Measurements from ENCODE around the gene MRPL38. TPM values are rescaled to one million over a fixed set of nuclear protein-coding genes. Genes with fewer than 3 reads are reported as not detected.
"Not testable (repeated sequence)": the region's sequence is repeated elsewhere in the genome, so short reads cannot be mapped to it uniquely, and the experiment has no call there.

Gene MRPL38
- total RNA-seq, 1 experiment from 2014 or later = 108 TPM

- not testable (repeated sequence) for H3K4me2 ChIP-seq (ENCODE audit: insufficient read depth, insufficient read length, low read length); H2AK5ac ChIP-seq (ENCODE audit: insufficient read length, low read length); H3K9ac ChIP-seq (ENCODE audit: extremely low read depth, insufficient read length, low read length); H3K9me3 ChIP-seq (ENCODE audit: control insufficient read depth, low read depth, low read length); H3K18ac ChIP-seq (ENCODE audit: insufficient read length, low read depth, low read length); H3K79me2 ChIP-seq (ENCODE audit: insufficient read depth, low read length); H2BK20ac ChIP-seq (ENCODE audit: low read depth, low read length, poor library complexity, severe bottlenecking); H3K4me1 ChIP-seq (ENCODE audit: insufficient read depth, low read length); H3K27me3 Mint-ChIP-seq (ENCODE audit: low read depth); H2BK5ac ChIP-seq (ENCODE audit: insufficient read length, low read length); H3K27ac ChIP-seq (ENCODE audit: insufficient read length, low read depth, low read length); H3T11ph ChIP-seq (ENCODE audit: low read length); H3K9me3 Mint-ChIP-seq; H3K23ac ChIP-seq (ENCODE audit: insufficient read length, low read depth, low read length); H2BK120ac ChIP-seq (ENCODE audit: low read depth, low read length, poor library complexity, severe bottlenecking); H4K20me1 ChIP-seq (ENCODE audit: control insufficient read depth, insufficient read depth, insufficient read length); H4K91ac ChIP-seq (ENCODE audit: insufficient read length, low read depth, low read length); H3K4ac ChIP-seq (ENCODE audit: low read depth, low read length); H2BK15ac ChIP-seq (ENCODE audit: low read depth, low read length); H3K36me3 Mint-ChIP-seq (ENCODE audit: insufficient read depth in 1 of 3, low read depth in 3 of 3); H2AFZ ChIP-seq (ENCODE audit: low read length); H3K79me1 ChIP-seq (ENCODE audit: insufficient read depth, low read depth, low read length, poor library complexity, severe bottlenecking); H3K27me3 ChIP-seq (ENCODE audit: insufficient read depth, low read length); H3K14ac ChIP-seq (ENCODE audit: insufficient read depth, low read length); H4K8ac ChIP-seq (replicated peaks; ENCODE audit: insufficient read length, low read depth, low read length); H3K23me2 ChIP-seq (ENCODE audit: insufficient read length, low read depth, low read length, poor library complexity, severe bottlenecking); H3K56ac ChIP-seq (ENCODE audit: insufficient read length, low read depth, low read length); H2BK12ac ChIP-seq (ENCODE audit: insufficient read length, low read depth, low read length); H4K5ac ChIP-seq (ENCODE audit: insufficient read length, low read depth, low read length)
- Mint-ChIP-seq H3K4me1 (peaks cover 8 to 26% of the 10 kb centered on the region in 2 experiments), H3K4me3 (0 out of 5 replicates have a peak overlapping the region, but pooled peaks of 1 of the 2 experiments have one; percentile 11), H3K27ac (peak overlapping the region in 2 of 3 experiments; percentile 9 to 21; a peak in 2 of 7 replicates)
- peak; percentile 36 for DNase-seq
- WGBS (ENCODE audit: extremely low coverage, insufficient read length, low lambda C conversion rate) = no CpG with 5 or more reads among the region's 17 CpGs
Measured at GRCh38 chr17:75865404-75866188, 39.1 kb downstream of the MRPL38 start.

GRCh38 chr17:75864887-75865286 lies 39.8 kb downstream of the MRPL38 start:
- not testable (repeated sequence) for H3K14ac ChIP-seq (ENCODE audit: insufficient read depth, low read length); H3K27me3 ChIP-seq (ENCODE audit: insufficient read depth, low read length); H3K27ac ChIP-seq (ENCODE audit: insufficient read length, low read depth, low read length); H4K20me1 ChIP-seq (ENCODE audit: control insufficient read depth, insufficient read depth, insufficient read length); H3K18ac ChIP-seq (ENCODE audit: insufficient read length, low read depth, low read length); H2AK5ac ChIP-seq (ENCODE audit: insufficient read length, low read length); H4K91ac ChIP-seq (ENCODE audit: insufficient read length, low read depth, low read length); H3K36me3 Mint-ChIP-seq (ENCODE audit: insufficient read depth in 1 of 3, low read depth in 3 of 3); H3K23me2 ChIP-seq (ENCODE audit: insufficient read length, low read depth, low read length, poor library complexity, severe bottlenecking); H3K4me3 Mint-ChIP-seq; H3K79me2 ChIP-seq (ENCODE audit: insufficient read depth, low read length); H2BK15ac ChIP-seq (ENCODE audit: low read depth, low read length); H2BK12ac ChIP-seq (ENCODE audit: insufficient read length, low read depth, low read length); H2AFZ ChIP-seq (ENCODE audit: low read length); H4K8ac ChIP-seq (replicated peaks; ENCODE audit: insufficient read length, low read depth, low read length); H2BK120ac ChIP-seq (ENCODE audit: low read depth, low read length, poor library complexity, severe bottlenecking); H2BK20ac ChIP-seq (ENCODE audit: low read depth, low read length, poor library complexity, severe bottlenecking); H3K79me1 ChIP-seq (ENCODE audit: insufficient read depth, low read depth, low read length, poor library complexity, severe bottlenecking); H3K23ac ChIP-seq (ENCODE audit: insufficient read length, low read depth, low read length); H2BK5ac ChIP-seq (ENCODE audit: insufficient read length, low read length); H3K4me1 ChIP-seq (ENCODE audit: insufficient read depth, low read length); H3K9me3 ChIP-seq (ENCODE audit: control insufficient read depth, low read depth, low read length); H3K56ac ChIP-seq (ENCODE audit: insufficient read length, low read depth, low read length); DNase-seq; H3K9me3 Mint-ChIP-seq; H4K5ac ChIP-seq (ENCODE audit: insufficient read length, low read depth, low read length); H3K9ac ChIP-seq (ENCODE audit: extremely low read depth, insufficient read length, low read length); H3K4me2 ChIP-seq (ENCODE audit: insufficient read depth, insufficient read length, low read length); H3T11ph ChIP-seq (ENCODE audit: low read length); H3K27me3 Mint-ChIP-seq (ENCODE audit: low read depth); H3K4ac ChIP-seq (ENCODE audit: low read depth, low read length)
- Mint-ChIP-seq H3K4me1 (peaks cover 8 to 25% of the 10 kb centered on the region in 2 experiments), H3K27ac (peak overlapping the region in 1 of 3 experiments; percentile 77; a peak in 1 of 7 replicates)
- no CpG with 5 or more reads among the region's 4 CpGs for WGBS (ENCODE audit: extremely low coverage, insufficient read length, low lambda C conversion rate)
